Spinal cord (tissue), 10 donors: ENCODE data around the gene PDE6A. TPM values are rescaled to one million over a fixed set of nuclear protein-coding genes. Genes with fewer than 3 reads are reported as not detected.

Experiments
- DNase-seq, 6 donors: peaks; one replicate each; pipeline versions ENCODE4 v3.0.0 to v3.0.0-alpha.2; 2013 to 2015; ENCODE audit warnings: low spot score in 6 of 6, low read depth in 4 of 6
- H3K27ac ChIP-seq: one replicate; pipeline ENCODE4 v1.5.1; 2013; ENCODE audit warnings: low read depth, low read length, control low read depth
- H3K27me3 ChIP-seq: one replicate; pipeline ENCODE4 v1.6.1; 2013; ENCODE audit warnings: low read length; ENCODE audit not compliant: control insufficient read depth, insufficient read depth
- H3K36me3 ChIP-seq: one replicate; pipeline ENCODE4 v1.6.1; 2013; ENCODE audit warnings: low read length; ENCODE audit not compliant: control insufficient read depth, insufficient read depth
- H3K4me1 ChIP-seq: one replicate; pipeline ENCODE4 v1.6.1; 2013; ENCODE audit warnings: low read length; ENCODE audit not compliant: control insufficient read depth, insufficient read depth
- H3K4me3 ChIP-seq: one replicate; pipeline ENCODE4 v1.5.1; 2013; ENCODE audit warnings: low read depth, low read length, control low read depth
- H3K9me3 ChIP-seq: one replicate; pipeline ENCODE4 v1.6.1; 2013; ENCODE audit warnings: low read length; ENCODE audit not compliant: control insufficient read depth, insufficient read depth
- WGBS: methylation state at CpG from one replicate; pipeline ENCODE4 v1.1.5; 2013; ENCODE audit warnings: missing lambda C conversion rate; ENCODE audit not compliant: insufficient coverage; 5-methylcytosine and 5-hydroxymethylcytosine counted together
- polyA plus RNA-seq, 2 donors: library from polyadenylated mRNA; unstranded; fragments of 120-200 nt; gene quantifications; one replicate each; pipeline ENCODE4 v1.2.1, GENCODE V29; 2013; ENCODE audit not compliant: insufficient read length in 2 of 2
- total RNA-seq, 2 donors: library from RNA; depleted of rRNA in 1 of 2; stranded (reverse); fragments of 120-200 nt in 1 of 2; fragments of >200 nt in 1 of 2; gene quantifications; one replicate each; pipeline versions ENCODE4 v1.2.3 to v1.2.4, GENCODE V29; 2013 to 2014
- donor health status: healthy.

Gene PDE6A
- total and polyA plus RNA-seq, 4 donors = 0.06 to 0.44 (median 0.17) TPM

GRCh38 chr5:149827546-149827945, 117.0 kb downstream of the PDE6A start:
- Histone ChIP-seq H3K9me3 (no peaks in the 10 kb centered on the region), H3K36me3 (peaks cover 20% of the 10 kb centered on the region), H3K27me3 (no peaks in the 10 kb centered on the region), H3K27ac (no peak overlapping the region), H3K4me3 (no peak overlapping the region), H3K4me1 (peaks cover 30% of the 10 kb centered on the region)
- 98% methylated on average over 5 of the region's 5 CpGs for WGBS
- no peak for DNase-seq

- peaks cover 30% of the 10 kb centered on the region for H3K4me1 ChIP-seq
- H3K27me3 ChIP-seq = no peaks in the 10 kb centered on the region
- no peak overlapping the region for H3K4me3 ChIP-seq
- no peaks in the 10 kb centered on the region for H3K9me3 ChIP-seq
- H3K27ac ChIP-seq = no peak overlapping the region
- peaks cover 15% of the 10 kb centered on the region for H3K36me3 ChIP-seq
- WGBS = 83% methylated on average over 1 of the region's 5 CpGs
- no peak for DNase-seq
These were observed 117.5 kb downstream of the PDE6A start for GRCh38 chr5:149827086-149827485.

GRCh38 chr5:149826574-149826973, 118.0 kb downstream of the PDE6A start:
- peak in 1 of 6 donors; percentile 63 for DNase-seq
- Histone ChIP-seq H3K4me1 (peaks cover 30% of the 10 kb centered on the region), H3K4me3 (no peak overlapping the region), H3K9me3 (no peaks in the 10 kb centered on the region), H3K27ac (no peak overlapping the region), H3K36me3 (peaks cover 15% of the 10 kb centered on the region), H3K27me3 (no peaks in the 10 kb centered on the region)
- 76% methylated on average over 4 of the region's 9 CpGs for WGBS

GRCh38 chr5:149824846-149825245, 119.7 kb downstream of the PDE6A start:
- peak in 1 of 6 donors; percentile 51 for DNase-seq
- Histone ChIP-seq H3K27ac (peak overlapping the region; percentile 75), H3K36me3 (peaks cover 13% of the 10 kb centered on the region), H3K9me3 (no peaks in the 10 kb centered on the region), H3K4me3 (no peak overlapping the region), H3K27me3 (no peaks in the 10 kb centered on the region), H3K4me1 (peaks cover 30% of the 10 kb centered on the region)
- WGBS = 82% methylated on average over 16 of the region's 16 CpGs

GRCh38 chr5:149824120-149824519, 120.5 kb downstream of the PDE6A start:
- Histone ChIP-seq H3K36me3 (peaks cover 13% of the 10 kb centered on the region), H3K27ac (peak overlapping the region; percentile 75), H3K27me3 (no peaks in the 10 kb centered on the region), H3K9me3 (no peaks in the 10 kb centered on the region), H3K4me1 (peaks cover 30% of the 10 kb centered on the region), H3K4me3 (no peak overlapping the region)
- 65% methylated on average over 7 of the region's 7 CpGs for WGBS
- DNase-seq = peak in 1 of 6 donors; percentile 6

GRCh38 chr5:149823375-149823774, 121.2 kb downstream of the PDE6A start:
- no peak overlapping the region for H3K27ac ChIP-seq
- 86% methylated on average over 3 of the region's 5 CpGs for WGBS
- no peak overlapping the region for H3K4me3 ChIP-seq
- no peaks in the 10 kb centered on the region for H3K9me3 ChIP-seq
- peak in 1 of 6 donors; percentile 51 for DNase-seq
- peaks cover 13% of the 10 kb centered on the region for H3K36me3 ChIP-seq
- no peaks in the 10 kb centered on the region for H3K27me3 ChIP-seq
- peaks cover 30% of the 10 kb centered on the region for H3K4me1 ChIP-seq

- H3K27ac ChIP-seq = no peak overlapping the region
- H3K27me3 ChIP-seq = no peaks in the 10 kb centered on the region
- WGBS = 97% methylated on average over 5 of the region's 5 CpGs
- no peak overlapping the region for H3K4me3 ChIP-seq
- H3K4me1 ChIP-seq = peaks cover 30% of the 10 kb centered on the region
- DNase-seq = no peak
- peaks cover 13% of the 10 kb centered on the region for H3K36me3 ChIP-seq
- H3K9me3 ChIP-seq = no peaks in the 10 kb centered on the region
These were observed 122.3 kb downstream of the PDE6A start for GRCh38 chr5:149822301-149822700.

GRCh38 chr5:149820536-149821510, 123.8 kb downstream of the PDE6A start:
- Histone ChIP-seq H3K36me3 (peaks cover 4% of the 10 kb centered on the region), H3K9me3 (no peaks in the 10 kb centered on the region), H3K4me3 (no peak overlapping the region), H3K27ac (no peak overlapping the region), H3K4me1 (peaks cover 19% of the 10 kb centered on the region), H3K27me3 (no peaks in the 10 kb centered on the region)
- DNase-seq = no peak
- WGBS = 90% methylated on average over 11 of the region's 17 CpGs

- 61% methylated on average over 2 of the region's 2 CpGs for WGBS
- H3K4me3 ChIP-seq = no peak overlapping the region
These were observed 124.6 kb downstream of the PDE6A start for GRCh38 chr5:149820012-149820411.

GRCh38 chr5:149818116-149818515, 126.5 kb downstream of the PDE6A start:
- H3K4me1 ChIP-seq = no peaks in the 10 kb centered on the region
- no peaks in the 10 kb centered on the region for H3K9me3 ChIP-seq
- H3K27me3 ChIP-seq = no peaks in the 10 kb centered on the region
- no peaks in the 10 kb centered on the region for H3K36me3 ChIP-seq
- no peak for DNase-seq
- WGBS = 100% methylated on average over 2 of the region's 4 CpGs
- no peak overlapping the region for H3K27ac ChIP-seq
- H3K4me3 ChIP-seq = no peak overlapping the region

More at GRCh38 chr5:149820012-149820411, 124.6 kb downstream of the PDE6A start:
- Histone ChIP-seq H3K27me3 (no peaks in the 10 kb centered on the region), H3K4me1 (peaks cover 15% of the 10 kb centered on the region), H3K27ac (no peak overlapping the region), H3K36me3 (peaks cover 2% of the 10 kb centered on the region), H3K9me3 (no peaks in the 10 kb centered on the region)
- DNase-seq = no peak
